NAMALWA (cell line): Measurements from ENCODE around the gene RCN2.

Experiments
- DNase-seq: peaks from one replicate; pipeline ENCODE4 v3.0.0-alpha.2; 2015; ENCODE audit warnings: low spot score

The RCN2 gene

DNA sequence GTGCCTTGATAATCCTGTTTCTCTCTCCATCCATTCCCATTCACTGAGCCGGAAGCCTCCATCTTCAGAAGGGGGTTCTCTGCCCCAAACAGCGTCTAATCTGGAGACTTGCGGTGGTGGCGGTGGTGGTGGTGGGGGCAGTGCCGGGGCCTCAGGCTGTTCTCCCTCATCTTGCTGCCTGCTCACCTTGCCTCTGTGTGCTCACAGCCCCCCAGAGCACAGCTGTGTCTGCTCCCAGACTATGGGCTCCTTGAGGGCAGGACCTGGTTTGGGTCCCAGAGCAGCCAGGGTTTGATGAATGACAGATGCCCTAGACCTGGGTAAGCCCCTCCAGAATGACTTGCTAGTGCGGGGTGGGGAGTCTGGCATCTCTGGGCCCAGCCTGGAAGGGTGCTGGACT lies 62.9 kb downstream of the RCN2 start:
- DNase-seq: no peak

DNA sequence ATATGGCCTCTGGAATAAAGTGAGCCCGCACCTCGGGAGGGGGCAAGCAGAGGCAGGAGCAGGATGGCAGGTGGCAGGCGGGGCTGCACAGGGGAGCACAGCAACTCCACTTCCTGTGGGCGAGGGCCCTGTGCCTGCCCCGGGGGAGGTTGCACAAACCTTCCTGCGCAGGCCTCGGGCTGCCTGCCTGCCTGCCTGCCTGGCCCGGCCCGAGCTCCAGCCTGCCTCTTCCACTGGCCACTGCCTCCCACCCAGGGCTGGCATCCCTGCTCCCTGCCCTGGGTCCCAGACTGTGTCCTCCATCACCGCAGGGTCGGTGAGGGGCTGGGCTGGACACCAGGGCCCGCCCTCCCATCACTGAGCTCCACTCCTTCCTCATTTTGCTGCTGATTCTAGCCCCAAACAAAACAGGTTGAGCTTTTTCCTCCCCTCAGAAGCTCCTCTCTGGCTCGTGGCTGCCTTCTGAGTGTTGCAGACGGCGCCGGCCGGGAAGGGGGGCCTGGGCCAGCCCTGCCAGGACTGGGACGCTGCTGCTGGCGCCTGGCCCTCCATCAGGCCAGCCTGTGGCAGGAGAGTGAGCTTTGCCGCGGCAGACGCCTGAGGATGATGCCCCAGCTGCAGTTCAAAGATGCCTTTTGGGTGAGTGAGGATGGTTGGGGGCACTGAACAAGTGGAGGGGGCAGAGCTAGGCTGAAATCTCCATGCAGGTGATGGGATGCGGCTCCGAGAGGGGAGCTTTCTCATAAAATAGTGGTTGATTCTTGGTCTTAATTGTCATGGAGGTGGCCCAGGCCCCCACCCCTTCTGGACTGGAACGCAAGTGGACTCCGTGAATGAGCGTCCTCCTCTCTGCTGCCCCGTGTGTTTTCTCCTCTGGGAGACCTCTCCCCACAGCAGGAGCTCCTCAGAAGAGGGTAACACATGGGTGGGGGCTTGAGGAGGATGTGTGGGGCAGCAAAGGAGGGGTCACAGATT lies 63.7 kb downstream of the RCN2 start, which contains the start of gene PSTPIP1:
Gene PSTPIP1, plus strand, starts transcription at position 156 of the 975 bp plus-strand sequence. Its CDS starts 448 bp downstream, at position 604.
- no peak for DNase-seq

DNA sequence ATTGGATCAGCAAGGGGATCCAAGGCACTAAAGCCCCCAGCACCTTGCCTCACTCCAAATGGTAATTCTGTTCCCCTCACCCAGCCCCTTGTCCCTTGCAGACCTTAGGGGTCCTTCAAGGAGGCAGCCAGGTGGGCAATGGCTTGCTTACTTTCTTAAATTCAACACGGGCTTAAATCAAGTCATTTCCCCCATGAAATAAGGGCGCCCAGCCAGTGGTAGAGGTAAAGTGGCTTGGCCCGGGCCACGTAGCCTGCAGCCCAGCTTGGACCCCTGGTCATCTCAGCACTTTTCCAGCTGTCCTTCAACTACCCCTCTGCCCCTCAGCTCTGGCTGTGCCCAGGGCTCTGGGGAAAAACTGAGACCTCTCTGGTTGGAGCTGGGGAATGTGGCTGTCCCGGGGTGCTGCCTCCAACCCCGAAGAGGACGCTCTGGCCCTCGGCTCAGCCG lies 64.6 kb downstream of the RCN2 start:
- DNase-seq: no peak

DNA sequence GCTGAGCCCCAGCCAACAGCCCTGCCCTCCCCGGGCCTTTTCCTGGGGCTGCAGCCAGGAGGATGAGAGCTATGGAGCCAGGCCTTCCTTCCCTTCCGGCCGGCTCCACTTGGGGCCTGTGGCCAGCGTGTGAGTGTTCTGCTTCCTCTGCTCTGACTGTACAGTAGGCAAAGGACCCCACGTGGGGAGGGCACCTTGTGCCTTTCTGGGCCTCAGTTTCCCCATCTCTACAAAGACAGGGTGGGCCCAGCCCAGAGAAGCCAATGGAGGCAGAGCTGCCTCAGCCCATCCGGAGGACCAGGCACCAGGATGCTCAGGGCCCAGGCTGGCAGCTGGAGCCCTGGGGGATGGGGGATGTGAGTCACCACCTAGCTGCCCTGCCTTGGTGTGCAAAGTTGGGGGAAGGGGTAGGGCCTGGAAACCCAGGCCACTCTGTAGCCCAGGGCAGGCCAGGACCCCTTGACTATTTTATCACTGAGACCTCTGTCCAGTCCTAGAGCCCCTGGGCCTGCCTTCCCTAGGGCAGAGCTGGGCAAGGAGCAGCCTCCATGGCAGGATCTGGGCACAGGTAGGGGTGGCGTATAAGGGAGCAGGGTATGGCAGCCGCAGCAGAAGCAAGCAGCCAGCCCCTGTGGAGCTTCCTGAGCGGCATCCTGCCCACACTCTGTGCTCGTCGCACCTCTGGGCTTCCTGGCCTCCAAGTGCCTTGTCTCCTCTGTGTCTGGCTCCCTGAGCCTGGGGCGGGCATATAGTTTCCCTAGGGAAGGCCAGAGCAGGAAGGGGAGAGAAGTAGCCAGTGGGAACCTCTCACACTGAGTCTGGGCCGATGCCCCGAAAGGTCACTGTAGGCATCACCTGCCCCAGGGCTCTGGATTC lies 65.2 kb downstream of the RCN2 start:
- DNase-seq: no peak

DNA sequence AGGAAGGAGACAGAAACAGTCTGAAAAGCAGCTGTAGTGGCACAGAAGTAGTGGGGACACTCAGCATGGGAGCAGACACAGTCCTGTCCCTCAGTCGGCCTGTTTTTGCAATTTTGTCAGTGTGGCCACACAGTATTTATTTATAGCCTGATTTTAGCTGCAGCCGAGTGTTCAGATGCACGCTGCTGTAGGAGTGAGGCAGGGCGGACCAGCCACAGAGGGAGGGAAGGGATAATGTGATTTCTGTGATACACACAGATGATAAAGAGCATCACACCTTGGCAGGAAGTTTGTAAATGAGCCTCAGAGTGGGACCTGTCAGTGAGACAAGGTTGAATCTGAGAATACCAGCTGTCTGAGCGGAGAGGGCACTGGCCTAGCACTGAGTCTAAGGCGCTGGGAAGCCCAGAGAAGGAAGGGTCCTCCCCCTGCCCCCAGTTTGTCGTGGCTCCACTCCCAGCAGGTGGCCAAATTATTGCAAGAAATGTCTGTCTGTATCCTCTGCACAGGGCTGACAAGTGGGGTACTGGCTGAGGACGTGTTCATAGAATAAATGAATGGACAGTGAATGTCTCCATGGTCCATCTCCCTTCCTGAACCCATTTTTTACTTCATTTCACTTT lies 67.2 kb downstream of the RCN2 start:
- no peak for DNase-seq

DNA sequence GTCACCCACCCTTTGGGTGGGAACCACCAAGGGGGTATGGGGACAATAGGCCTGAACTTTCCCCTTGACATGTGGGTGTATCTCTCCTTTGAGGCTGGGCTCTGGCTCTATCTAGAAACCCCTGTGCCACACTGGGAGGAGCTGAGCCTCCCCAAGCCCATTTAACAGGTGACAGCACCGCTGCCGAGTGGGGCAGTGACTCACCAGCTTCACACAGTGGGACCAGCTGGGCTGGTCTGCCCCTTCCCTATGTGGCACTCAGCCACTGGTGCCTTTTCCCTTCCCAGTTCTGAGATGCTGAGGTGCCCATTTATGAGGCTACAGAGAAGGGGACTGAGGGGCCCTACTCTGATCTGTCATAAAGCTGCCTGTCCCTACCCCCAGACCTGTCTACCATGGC lies 68.4 kb downstream of the RCN2 start:
- no peak for DNase-seq

DNA sequence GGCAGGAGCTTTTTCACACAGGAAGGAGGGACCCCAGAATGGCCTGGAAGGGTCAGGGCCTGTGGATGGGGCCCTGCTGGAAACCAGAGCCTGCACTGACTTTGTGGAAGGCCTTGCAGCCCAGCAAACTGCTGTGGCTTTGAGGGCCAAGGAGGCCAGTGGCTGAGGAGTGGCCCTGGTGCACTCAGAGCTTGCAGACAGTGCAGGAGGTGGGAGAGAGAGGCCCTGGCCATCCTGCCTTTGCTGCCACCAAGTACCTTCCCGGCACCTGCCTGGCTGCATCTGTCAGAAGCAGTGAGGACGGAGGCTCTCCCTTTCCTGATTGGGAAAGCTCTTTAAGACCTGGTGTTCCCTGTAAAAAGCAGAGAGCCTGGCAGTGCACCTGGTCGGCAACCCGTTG lies 69.8 kb downstream of the RCN2 start:
- no peak for DNase-seq

DNA sequence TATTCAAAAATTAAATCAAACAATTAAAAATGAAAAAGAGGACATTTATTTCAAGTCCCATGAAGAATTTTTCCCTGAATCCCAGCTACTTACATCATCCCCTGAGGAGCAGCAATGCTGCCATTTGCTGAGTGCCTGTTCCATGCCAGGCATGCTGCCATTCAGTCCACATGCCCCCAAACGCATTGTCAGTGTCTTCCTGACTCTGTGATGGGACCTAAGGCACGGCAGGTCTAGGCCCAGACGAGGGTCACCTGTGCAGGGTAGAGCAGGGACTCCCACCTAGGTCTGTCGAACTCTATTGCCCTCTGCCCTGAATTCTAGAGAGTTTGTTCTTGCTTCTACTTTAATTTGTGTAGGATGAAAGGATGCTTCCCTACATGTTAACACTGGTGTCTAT lies 70.4 kb downstream of the RCN2 start:
- DNase-seq: no peak

DNA sequence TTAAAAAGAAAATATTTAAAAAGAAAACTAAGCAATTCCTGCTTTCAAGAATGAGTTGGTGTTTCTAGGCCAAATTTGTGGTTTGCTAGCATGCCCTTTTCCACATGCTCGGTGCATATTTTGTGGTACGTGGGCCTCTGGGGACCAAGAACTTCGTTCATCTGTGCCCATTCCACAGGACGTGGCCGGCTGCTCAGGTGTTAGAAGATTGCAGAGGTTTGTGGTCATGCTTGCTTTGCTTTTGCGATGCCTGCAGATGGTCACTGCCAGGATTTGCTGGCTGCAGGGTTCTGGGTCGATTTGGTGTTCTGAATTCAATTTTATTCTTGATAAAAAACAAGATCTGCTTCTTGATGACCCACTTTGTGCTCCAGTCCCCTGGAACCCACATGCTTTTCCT lies 70.9 kb downstream of the RCN2 start:
- DNase-seq: peak; percentile 61

DNA sequence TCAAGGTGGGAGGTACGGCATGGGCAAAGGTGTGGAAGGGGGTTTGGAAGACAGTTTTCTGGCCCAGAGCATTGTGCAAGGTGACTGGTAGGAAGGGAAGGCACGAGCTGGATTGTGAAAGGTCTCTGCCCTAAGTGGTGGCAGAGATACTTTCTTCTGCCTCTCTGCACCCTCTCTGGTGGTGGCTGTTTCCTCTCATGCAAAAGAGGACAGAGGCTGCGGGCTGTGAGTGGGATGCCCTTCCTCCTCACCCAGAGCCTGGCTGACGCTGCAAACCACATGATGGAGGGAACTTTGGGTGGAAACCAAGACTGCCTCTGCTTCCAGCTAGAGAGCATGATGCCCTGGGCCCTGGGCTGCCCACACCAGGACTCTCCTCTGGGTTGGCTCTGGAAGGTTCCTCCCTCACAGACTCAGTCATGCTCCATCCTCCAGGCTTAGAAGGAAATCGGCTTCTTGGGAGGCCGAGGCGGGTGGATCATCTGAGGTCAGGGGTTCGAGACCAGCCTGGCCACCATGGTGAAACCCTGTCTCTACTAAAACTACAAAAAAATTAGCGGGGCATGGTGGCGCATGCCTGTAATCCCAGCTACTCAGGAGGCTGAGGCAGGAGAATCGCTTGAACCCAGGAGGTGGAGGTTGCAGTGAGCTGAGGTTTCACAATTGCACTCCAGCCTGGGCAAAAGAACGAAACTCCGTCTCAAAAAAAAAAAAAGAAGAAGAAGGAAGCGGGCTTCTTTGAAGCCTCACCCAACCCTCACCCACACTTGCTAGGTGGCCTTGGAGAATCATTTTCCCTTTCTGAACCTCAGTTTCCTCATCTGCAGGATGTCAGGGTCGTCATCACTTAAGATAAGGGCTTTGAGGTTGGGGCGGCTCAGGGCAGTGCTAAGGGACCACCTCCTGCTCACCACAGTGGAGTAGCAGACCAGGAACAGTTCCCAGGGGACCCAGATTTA lies 71.7 kb downstream of the RCN2 start:
- DNase-seq: peak; percentile 56
